PC-9 (cell line): Measurements from ENCODE around the gene TRIO. TPM values are rescaled to one million over a fixed set of nuclear protein-coding genes. Genes with fewer than 3 reads are reported as not detected.
A peak's percentile ranks its signal among the peaks of the same experiment; 100 is the strongest.
"Not testable (repeated sequence)": the region's sequence is repeated elsewhere in the genome, so short reads cannot be mapped to it uniquely, and the experiment has no call there.

Source experiments
- BruUV-seq: library from RNA; stranded (reverse); fragments of 400-500 nt; replicated peaks from 2 replicates; lab custom pipeline; 2021; lab: Mats Ljungman, UMichigan
- CTCF ChIA-PET: fragments of 300-600 bp; sonication (Branson Sonifier 250); formaldehyde crosslinking; loops from one replicate; lab custom pipeline; 2022; ENCODE audit warnings: antibody characterized with exemption; lab: Charles Lee
- POLR2A ChIA-PET: fragments of 300-600 bp; sonication (Branson Sonifier 250); formaldehyde crosslinking; loops from one replicate; lab custom pipeline; 2022; ENCODE audit warnings: antibody characterized with exemption; ENCODE audit not compliant: unreplicated experiment; lab: Charles Lee
- DNase-seq, 2 experiments: peaks; one replicate each; pipeline versions ENCODE4 v3.0.0 to v3.0.0-alpha.2; 2015 to 2022; ENCODE audit warnings: mixed read lengths in 1 of 2
- H2AFZ ChIP-seq: fragments of 200-600 bp; sonication (generic); 2 replicates; pipeline ENCODE4 v1.8.1; 2017; ENCODE audit warnings: antibody characterized with exemption
- H3F3A ChIP-seq: fragments of 200-600 bp; sonication (generic); 2 replicates; pipeline ENCODE4 v1.8.1; 2017; ENCODE audit warnings: antibody characterized with exemption, mild to moderate bottlenecking, low read depth; ENCODE audit not compliant: insufficient read depth
- H3K27ac ChIP-seq: fragments of 200-600 bp; sonication (generic); 2 replicates; pipeline ENCODE4 v1.6.1; 2016; ENCODE audit warnings: mixed run types
- H3K27me3 ChIP-seq: fragments of 200-600 bp; sonication (generic); 2 replicates; pipeline ENCODE4 v1.6.1; 2016; ENCODE audit warnings: low read depth, mixed run types; ENCODE audit not compliant: insufficient read depth
- H3K36me3 ChIP-seq: fragments of 200-600 bp; sonication (generic); 2 replicates; pipeline ENCODE4 v1.6.1; 2016; ENCODE audit warnings: low read depth, mixed run types
- H3K4me1 ChIP-seq: fragments of 200-600 bp; sonication (generic); replicated peaks from 2 replicates; pipeline ENCODE4 v1.6.1; 2016; ENCODE audit warnings: mixed run types; ENCODE audit not compliant: insufficient read depth
- H3K4me2 ChIP-seq: fragments of 200-600 bp; sonication (generic); 2 replicates; pipeline ENCODE4 v1.6.1; 2017; ENCODE audit warnings: mixed run types
- H3K4me3 ChIP-seq: fragments of 200-600 bp; sonication (generic); 2 replicates; pipeline ENCODE4 v1.6.1; 2016; ENCODE audit warnings: mixed run types
- H3K79me2 ChIP-seq: fragments of 200-600 bp; sonication (generic); 2 replicates; pipeline ENCODE4 v1.6.1; 2017; ENCODE audit warnings: low read depth, mixed run types
- H3K9me2 ChIP-seq: fragments of 200-600 bp; sonication (generic); 2 replicates; pipeline ENCODE4 v1.8.1; 2017; ENCODE audit warnings: mild to moderate bottlenecking; ENCODE audit not compliant: insufficient read depth
- H3K9me3 ChIP-seq: fragments of 200-600 bp; sonication (generic); 2 replicates; pipeline ENCODE4 v1.8.1; 2016; ENCODE audit warnings: low read depth; ENCODE audit not compliant: insufficient read depth
- H4K20me1 ChIP-seq: fragments of 200-600 bp; sonication (generic); 2 replicates; pipeline ENCODE4 v1.8.1; 2017; ENCODE audit not compliant: insufficient read depth
- EZH2 ChIP-seq: fragments of 200-600 bp; sonication (generic); IDR thresholded peaks from 2 replicates; pipeline ENCODE4 v1.8.0; 2017; ENCODE audit warnings: antibody characterized with exemption, low read depth
- intact Hi-C: fragments of 100-400 bp; cut with micrococcal nuclease; formaldehyde crosslinking; loops from one replicate; pipeline ENCODE4 v1.10.0; 2022; ENCODE audit not compliant: unreplicated experiment
- total RNA-seq: library from RNA; stranded (reverse); gene quantifications from 2 replicates; pipeline ENCODE4 v1.2.3, GENCODE V29; 2021
- TF ChIP-seq, protein P1 (sequence below): fragments of 200-600 bp; sonication (generic); conservative IDR thresholded peaks from 2 replicates; pipeline ENCODE4 v1.6.1; 2017; ENCODE audit warnings: mixed run types, antibody characterized with exemption, mild to moderate bottlenecking, moderate library complexity

The TRIO gene
- total RNA-seq, 1 experiment from 2014 or later, result 596 TPM

DNA sequence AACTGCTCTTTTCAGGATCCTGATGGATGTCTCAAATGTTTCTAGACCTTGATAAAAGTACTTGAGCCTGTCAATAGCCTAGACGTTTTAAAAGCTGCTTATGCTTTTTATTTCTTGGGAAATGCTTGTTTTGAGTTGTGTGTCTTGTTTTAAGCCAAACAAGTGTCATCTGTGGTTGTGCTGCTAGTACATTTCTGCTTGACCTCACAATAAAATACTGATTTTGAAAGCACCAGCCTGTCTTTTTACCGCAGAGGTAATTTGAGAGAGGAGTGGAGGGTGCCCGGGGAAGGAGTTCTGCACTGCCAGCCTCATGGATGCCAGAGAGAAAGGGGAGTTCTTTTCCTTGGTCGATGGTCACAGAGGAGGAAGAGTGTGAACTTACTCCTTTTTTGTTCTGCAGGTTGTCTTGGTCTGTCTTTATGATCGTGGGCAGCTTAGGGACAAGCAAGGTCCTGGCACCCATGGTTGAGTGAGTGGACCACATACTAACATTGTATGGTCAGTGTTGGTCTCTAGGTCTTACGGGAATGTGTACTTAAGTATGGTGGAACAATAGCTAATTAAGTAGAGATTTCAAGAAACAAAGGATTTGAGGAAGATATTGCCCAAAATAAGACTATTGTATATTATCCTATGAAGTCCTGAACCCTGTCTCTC lies 61.0 kb downstream of the TRIO start:
- Histone ChIP-seq H3K4me1 (peaks cover 15% of the 10 kb centered on the region), H3K9me3 (no peaks in the 10 kb centered on the region; the same call in 1 of the 2 replicates), H3F3A (peaks cover 39% of the 10 kb centered on the region), H4K20me1 (peaks cover 5% of the 10 kb centered on the region), H3K4me2 (no peak overlapping the region), H3K27me3 (no peaks in the 10 kb centered on the region), H2AFZ (no peak overlapping the region), H3K4me3 (no peak overlapping the region), H3K36me3 (peaks cover 9% of the 10 kb centered on the region; the same call in 1 of the 2 replicates), H3K79me2 (peaks cover 97% of the 10 kb centered on the region), H3K9me2 (no peaks in the 10 kb centered on the region), H3K27ac (no peak overlapping the region)
- BruUV-seq, result no TSS peak
- no peak for TF ChIP-seq EZH2
- TF ChIP-seq, protein P1, sequence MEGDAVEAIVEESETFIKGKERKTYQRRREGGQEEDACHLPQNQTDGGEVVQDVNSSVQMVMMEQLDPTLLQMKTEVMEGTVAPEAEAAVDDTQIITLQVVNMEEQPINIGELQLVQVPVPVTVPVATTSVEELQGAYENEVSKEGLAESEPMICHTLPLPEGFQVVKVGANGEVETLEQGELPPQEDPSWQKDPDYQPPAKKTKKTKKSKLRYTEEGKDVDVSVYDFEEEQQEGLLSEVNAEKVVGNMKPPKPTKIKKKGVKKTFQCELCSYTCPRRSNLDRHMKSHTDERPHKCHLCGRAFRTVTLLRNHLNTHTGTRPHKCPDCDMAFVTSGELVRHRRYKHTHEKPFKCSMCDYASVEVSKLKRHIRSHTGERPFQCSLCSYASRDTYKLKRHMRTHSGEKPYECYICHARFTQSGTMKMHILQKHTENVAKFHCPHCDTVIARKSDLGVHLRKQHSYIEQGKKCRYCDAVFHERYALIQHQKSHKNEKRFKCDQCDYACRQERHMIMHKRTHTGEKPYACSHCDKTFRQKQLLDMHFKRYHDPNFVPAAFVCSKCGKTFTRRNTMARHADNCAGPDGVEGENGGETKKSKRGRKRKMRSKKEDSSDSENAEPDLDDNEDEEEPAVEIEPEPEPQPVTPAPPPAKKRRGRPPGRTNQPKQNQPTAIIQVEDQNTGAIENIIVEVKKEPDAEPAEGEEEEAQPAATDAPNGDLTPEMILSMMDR, result no peak
- CTCF ChIA-PET, result interaction anchor here (0.9 to 1.0 kb wide), 2 partner anchors 30 to 66 kb away, joined by 3 to 4 read pairs; no protein-coding TSS in a partner anchor
- POLR2A ChIA-PET, result interaction anchor here (0.5 to 0.6 kb wide), 2 partner anchors 14 to 260 kb away, joined by 3 to 4 read pairs; no protein-coding TSS in a partner anchor
- intact Hi-C loops, result loop anchor here (2.0 kb wide), 1 partner anchor 39 kb away; no protein-coding TSS in a partner anchor
- DNase-seq, result no peak

- no peak for DNase-seq
- H3F3A ChIP-seq, result peaks cover 40% of the 10 kb centered on the region
- no TSS peak for BruUV-seq
- peaks cover 9% of the 10 kb centered on the region; the same call in 1 of the 2 replicates for H3K36me3 ChIP-seq
- no peak overlapping the region for H3K27ac ChIP-seq
- ChIA-PET CTCF (interaction anchor here (0.9 to 1.0 kb wide), 2 partner anchors 30 to 65 kb away, joined by 3 to 4 read pairs; no protein-coding TSS in a partner anchor), POLR2A (interaction anchor here (0.6 kb wide), 1 partner anchor 259 kb away, joined by 4 read pairs; no protein-coding TSS in a partner anchor)
- no peak overlapping the region for H2AFZ ChIP-seq
- H3K9me3 ChIP-seq, result no peaks in the 10 kb centered on the region; the same call in 1 of the 2 replicates
- intact Hi-C loops, result loop anchor here (2.0 kb wide), 1 partner anchor 40 kb away; no protein-coding TSS in a partner anchor
- TF ChIP-seq, protein P1, result no peak
- no peak for TF ChIP-seq EZH2
- H3K9me2 ChIP-seq, result no peaks in the 10 kb centered on the region
- peaks cover 15% of the 10 kb centered on the region for H3K4me1 ChIP-seq
- H3K79me2 ChIP-seq, result peaks cover 97% of the 10 kb centered on the region
- no peaks in the 10 kb centered on the region for H3K27me3 ChIP-seq
- H4K20me1 ChIP-seq, result peaks cover 9% of the 10 kb centered on the region
- H3K4me2 ChIP-seq, result no peak overlapping the region
- no peak overlapping the region for H3K4me3 ChIP-seq
Measured at GRCh38 chr5:14204785-14205321, 61.7 kb downstream of the TRIO start.

- intact Hi-C loops, result no loop called here
- CTCF ChIA-PET, result no interaction called here
- POLR2A ChIA-PET, result interaction anchor here (0.7 kb wide), 1 partner anchor 104 kb away, joined by 3 read pairs; no protein-coding TSS in a partner anchor
- H3K9me3 ChIP-seq, result no peaks in the 10 kb centered on the region; the same call in 1 of the 2 replicates
- TF ChIP-seq EZH2, result no peak
- TF ChIP-seq, protein P1, result no peak
- H3K4me2 ChIP-seq, result no peak overlapping the region
- no peak overlapping the region for H2AFZ ChIP-seq
- peak overlapping the region; percentile 11; the same call in 1 of the 2 replicates for H3K27ac ChIP-seq
- H4K20me1 ChIP-seq, result peaks cover 12% of the 10 kb centered on the region
- H3K4me1 ChIP-seq, result peaks cover 15% of the 10 kb centered on the region
- DNase-seq, result no peak
- peaks cover 97% of the 10 kb centered on the region for H3K79me2 ChIP-seq
- H3K36me3 ChIP-seq, result peaks cover 9% of the 10 kb centered on the region; the same call in 1 of the 2 replicates
- no TSS peak for BruUV-seq
- H3F3A ChIP-seq, result peaks cover 29% of the 10 kb centered on the region
- H3K27me3 ChIP-seq, result no peaks in the 10 kb centered on the region
- no peak overlapping the region for H3K4me3 ChIP-seq
- H3K9me2 ChIP-seq, result no peaks in the 10 kb centered on the region
Measured at GRCh38 chr5:14206028-14206725, 63.0 kb downstream of the TRIO start.

- H3K27me3 ChIP-seq, DNase-seq, H3K9me3 ChIP-seq, H3K4me2 ChIP-seq, intact Hi-C loops, CTCF ChIA-PET, BruUV-seq, H2AFZ ChIP-seq, H3K9me2 ChIP-seq, H3K4me3 ChIP-seq, H3K27ac ChIP-seq, H3K36me3 ChIP-seq: not testable (repeated sequence)
- POLR2A ChIA-PET, result interaction anchor here (0.7 kb wide), 1 partner anchor 54 kb away, joined by 10 read pairs; no protein-coding TSS in a partner anchor
- Histone ChIP-seq H3F3A (peaks cover 27% of the 10 kb centered on the region), H3K4me1 (peaks cover 18% of the 10 kb centered on the region), H3K79me2 (peaks cover 97% of the 10 kb centered on the region), H4K20me1 (peaks cover 15% of the 10 kb centered on the region)
Measured at GRCh38 chr5:14207428-14207827, 64.3 kb downstream of the TRIO start.
